SK-N-SH treated with all-trans-retinoic acid at 6 μM for 48 hours (cell line): Measurements from ENCODE around the gene ABCC1.

ENCODE experiments used
- ATAC-seq: fragments of 200-7000 bp; cut with Tn5 transposase; 3 replicates; pipeline ENCODE4 v1.9.1; 2020; ENCODE audit warnings: mild to moderate bottlenecking, moderate library complexity
- ARNTL ChIP-seq: fragments of 450-650 bp; formaldehyde crosslinking; IDR thresholded peaks from 2 replicates; pipeline ENCODE4 v1.5.0; 2020; ENCODE audit warnings: low read depth, mild to moderate bottlenecking, moderate library complexity, borderline replicate concordance
- BACH2 ChIP-seq: fragments of 250-450 bp; sonication (Bioruptor Pico); IDR thresholded peaks from 2 replicates; pipeline ENCODE4 v1.9.0; 2021; ENCODE audit warnings: mild to moderate bottlenecking, borderline replicate concordance
- CREB5 ChIP-seq: fragments of 250-450 bp; sonication (Bioruptor Pico); IDR thresholded peaks from 2 replicates; pipeline ENCODE4 v1.5.1; 2020; ENCODE audit warnings: low read depth, mild to moderate bottlenecking, moderate library complexity
- CSRNP3 ChIP-seq: fragments of 250-450 bp; sonication (Bioruptor Pico); IDR thresholded peaks from 2 replicates; pipeline ENCODE4 v1.5.1; 2021; ENCODE audit warnings: mild to moderate bottlenecking, moderate library complexity
- ESRRG ChIP-seq: fragments of 250-450 bp; sonication (Bioruptor Pico); IDR thresholded peaks from 2 replicates; pipeline ENCODE4 v1.6.1; 2021; ENCODE audit warnings: mild to moderate bottlenecking
- GLIS3 ChIP-seq: fragments of 250-450 bp; sonication (Bioruptor Pico); IDR thresholded peaks from 2 replicates; pipeline ENCODE4 v1.5.0; 2020; ENCODE audit warnings: mild to moderate bottlenecking, moderate library complexity
- ISL1 ChIP-seq: fragments of 250-450 bp; sonication (Bioruptor Pico); IDR thresholded peaks from 2 replicates; pipeline ENCODE4 v2.1.2; 2022; ENCODE audit warnings: mild to moderate bottlenecking, moderate library complexity
- OSR1 ChIP-seq: fragments of 250-450 bp; sonication (Bioruptor Pico); IDR thresholded peaks from 2 replicates; pipeline ENCODE4 v1.8.0; 2022; ENCODE audit warnings: moderate library complexity, mild to moderate bottlenecking, inconsistent platforms
- POU6F1 ChIP-seq: fragments of 250-450 bp; sonication (Bioruptor Pico); IDR thresholded peaks from 2 replicates; pipeline ENCODE4 v1.8.0; 2021; ENCODE audit warnings: low read depth, mild to moderate bottlenecking, moderate library complexity, borderline replicate concordance
- RARB ChIP-seq: fragments of 250-450 bp; sonication (Bioruptor Pico); IDR thresholded peaks from 2 replicates; pipeline ENCODE4 v1.8.0; 2021; ENCODE audit warnings: mild to moderate bottlenecking, moderate library complexity
- SNAI2 ChIP-seq: fragments of 250-450 bp; sonication (Bioruptor Pico); IDR thresholded peaks from 2 replicates; pipeline ENCODE4 v1.5.0; 2020; ENCODE audit warnings: mild to moderate bottlenecking, moderate library complexity
- TCF4 ChIP-seq: fragments of 250-450 bp; sonication (Bioruptor Pico); IDR thresholded peaks from 2 replicates; pipeline ENCODE4 v1.8.0; 2021; ENCODE audit warnings: mild to moderate bottlenecking, moderate library complexity, borderline replicate concordance
- TOX ChIP-seq: fragments of 250-450 bp; sonication (Bioruptor Pico); IDR thresholded peaks from 2 replicates; pipeline ENCODE4 v1.8.0; 2021; ENCODE audit warnings: mild to moderate bottlenecking, moderate library complexity, borderline replicate concordance
- TSHZ2 ChIP-seq: fragments of 250-450 bp; sonication (Bioruptor Pico); IDR thresholded peaks from 2 replicates; pipeline ENCODE4 v1.5.0; 2020; ENCODE audit warnings: mild to moderate bottlenecking, moderate library complexity
- ZC3H10 ChIP-seq: fragments of 250-450 bp; sonication (Bioruptor Pico); IDR thresholded peaks from 2 replicates; pipeline ENCODE4 v1.5.1; 2021; ENCODE audit warnings: mild to moderate bottlenecking, moderate library complexity
- ZFP30 ChIP-seq: fragments of 450-650 bp; formaldehyde crosslinking; IDR thresholded peaks from 2 replicates; pipeline ENCODE4 v1.5.0; 2022; ENCODE audit warnings: mild to moderate bottlenecking, moderate library complexity
- ZNF565 ChIP-seq: fragments of 450-650 bp; formaldehyde crosslinking; conservative IDR thresholded peaks from 2 replicates; pipeline ENCODE4 v1.5.0; 2020; ENCODE audit warnings: low read depth, mild to moderate bottlenecking, moderate library complexity
- ZNF70 ChIP-seq: fragments of 450-650 bp; formaldehyde crosslinking; IDR thresholded peaks from 2 replicates; pipeline ENCODE4 v1.5.0; 2020; ENCODE audit warnings: mild to moderate bottlenecking, moderate library complexity
- ZNF8 ChIP-seq: fragments of 450-650 bp; formaldehyde crosslinking; IDR thresholded peaks from 2 replicates; pipeline ENCODE4 v1.5.0; 2020; ENCODE audit warnings: mild to moderate bottlenecking, moderate library complexity

ABCC1 gene

GRCh38 chr16:16164243-16164642 lies 214.8 kb downstream of the ABCC1 start:
- ATAC-seq = no peak
- TF ChIP-seq CREB5 (no peak), TCF4 (CRISPR knock-in tag) (no peak), CSRNP3 (CRISPR knock-in tag) (no peak), ZFP30 (CRISPR knock-in tag) (no peak), BACH2 (CRISPR knock-in tag) (no peak), GLIS3 (CRISPR knock-in tag) (no peak), OSR1 (CRISPR knock-in tag) (no peak), POU6F1 (CRISPR knock-in tag) (no peak), ZNF70 (CRISPR knock-in tag) (no peak), SNAI2 (CRISPR knock-in tag) (no peak), TSHZ2 (no peak), ZNF565 (no peak)

- ATAC-seq = no peak
- no peak for TF ChIP-seq GLIS3 (CRISPR knock-in tag)
- TF ChIP-seq, all 23 proteins: peak for 0
Observed at GRCh38 chr16:16166085-16166484, 216.7 kb downstream of the ABCC1 start.

- no peak for TF ChIP-seq ZFP30 (CRISPR knock-in tag)
- no peak for TF ChIP-seq TSHZ2
- TF ChIP-seq ISL1 (CRISPR knock-in tag) = no peak
- TF ChIP-seq TCF4 (CRISPR knock-in tag) = no peak
- no peak; the same call in 2 of the 3 replicates for ATAC-seq
Observed at GRCh38 chr16:16166949-16167348, 217.5 kb downstream of the ABCC1 start.

- TF ChIP-seq ZC3H10 (no peak), ZNF70 (CRISPR knock-in tag) (no peak), ZNF565 (no peak), GLIS3 (CRISPR knock-in tag) (no peak), OSR1 (CRISPR knock-in tag) (no peak), RARB (CRISPR knock-in tag) (no peak)
- TF ChIP-seq, all 23 proteins: peak for 0
- no peak for ATAC-seq
Observed at GRCh38 chr16:16167927-16168326, 218.5 kb downstream of the ABCC1 start.

GRCh38 chr16:16168431-16168830 lies 219.0 kb downstream of the ABCC1 start:
- no peak for ATAC-seq
- no peak for TF ChIP-seq ZFP30 (CRISPR knock-in tag)
- TF ChIP-seq TOX = no peak
- TF ChIP-seq ESRRG = no peak
- TF ChIP-seq OSR1 (CRISPR knock-in tag) = no peak
- no peak for TF ChIP-seq ZC3H10
- TF ChIP-seq CREB5 = no peak
- no peak for TF ChIP-seq CSRNP3 (CRISPR knock-in tag)
- no peak for TF ChIP-seq ZNF8
- TF ChIP-seq ARNTL (CRISPR knock-in tag) = no peak
